HG03439 (cell line): ENCODE results near the gene NID2.
A peak's percentile ranks its signal among the peaks of the same experiment; 100 is the strongest.

Experiments used
- ATAC-seq: cut with Tn5 transposase; IDR thresholded peaks from one replicate; pipeline ENCODE4 v1.9.1; 2021; ENCODE audit warnings: mild to moderate bottlenecking, moderate library complexity; ENCODE audit not compliant: unreplicated experiment

The NID2 gene

DNA sequence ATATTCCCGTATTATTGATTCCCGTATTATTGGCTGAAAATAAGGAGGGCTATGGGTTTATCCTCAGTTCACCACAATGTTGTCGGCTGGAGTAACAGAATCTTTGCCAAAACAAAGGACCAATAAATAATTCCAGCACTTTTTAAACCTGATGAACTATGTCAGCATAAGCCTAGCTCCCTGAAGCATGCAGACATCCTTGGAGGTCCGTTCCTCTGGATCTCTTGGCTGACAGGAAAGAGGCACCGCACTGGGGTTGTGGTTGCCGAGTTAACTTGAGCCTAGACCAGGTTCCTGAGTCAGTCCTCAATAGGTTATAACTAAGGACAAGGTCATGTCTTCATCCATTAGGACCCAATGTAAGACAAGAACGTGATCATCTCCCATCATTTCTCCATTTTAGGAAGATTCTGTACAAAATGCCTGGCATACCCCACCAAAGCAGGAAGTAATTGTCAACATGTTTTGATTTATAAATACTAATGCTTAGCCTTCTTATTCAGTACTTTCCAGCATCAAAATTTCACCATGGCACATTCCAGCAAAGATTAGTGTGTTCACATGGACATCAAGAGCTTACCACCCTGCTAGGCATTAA lies 36.6 kb downstream of the NID2 start:
- no peak for ATAC-seq

- no peak for ATAC-seq
These were observed 37.1 kb downstream of the NID2 start for GRCh38 chr14:52031781-52032180.

- no peak for ATAC-seq
These were observed 39.0 kb downstream of the NID2 start for GRCh38 chr14:52029881-52030280.

GRCh38 chr14:52026901-52027300 lies 42.0 kb downstream of the NID2 start:
- no peak for ATAC-seq

- no peak for ATAC-seq
These were observed 42.7 kb downstream of the NID2 start for GRCh38 chr14:52026017-52026660.

GRCh38 chr14:52025310-52025709 lies 43.5 kb downstream of the NID2 start:
- ATAC-seq, result no peak

- no peak for ATAC-seq
These were observed 45.3 kb downstream of the NID2 start for GRCh38 chr14:52023518-52023917.

DNA sequence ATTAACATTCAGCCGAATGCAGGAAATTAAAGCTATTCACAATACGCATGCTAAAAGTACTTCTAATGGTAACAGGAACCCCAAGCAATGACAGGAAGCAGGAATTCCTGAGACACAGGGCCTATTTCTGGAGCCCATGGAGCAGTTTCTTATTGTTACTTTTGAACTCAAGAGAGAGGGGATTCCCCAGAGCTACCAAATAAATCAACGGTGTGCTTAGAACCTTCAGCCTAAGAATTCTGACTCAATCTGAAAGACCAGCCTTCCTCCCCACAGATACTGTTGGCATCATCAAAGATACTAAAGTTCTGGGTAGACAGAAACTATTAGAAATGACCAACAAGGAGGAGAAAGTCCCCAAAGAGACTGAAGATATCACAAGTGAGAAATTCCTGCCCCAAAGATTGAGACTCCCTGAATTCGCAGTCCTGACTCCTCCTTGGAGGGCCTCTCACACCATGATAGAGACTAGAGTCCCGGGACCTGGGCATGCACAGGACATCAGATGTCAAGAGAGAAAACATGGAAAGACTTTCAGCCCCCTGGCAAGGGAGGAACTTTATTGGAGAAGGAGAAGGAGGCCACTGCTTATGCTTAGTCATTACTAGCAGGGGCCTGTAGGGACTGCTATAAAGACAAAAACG lies 46.8 kb downstream of the NID2 start:
- ATAC-seq, result peak; percentile 75

GRCh38 chr14:52020866-52021717 lies 47.8 kb downstream of the NID2 start:
- peak; percentile 21 for ATAC-seq

GRCh38 chr14:52020161-52020714 lies 48.6 kb downstream of the NID2 start:
- ATAC-seq, result no peak

DNA sequence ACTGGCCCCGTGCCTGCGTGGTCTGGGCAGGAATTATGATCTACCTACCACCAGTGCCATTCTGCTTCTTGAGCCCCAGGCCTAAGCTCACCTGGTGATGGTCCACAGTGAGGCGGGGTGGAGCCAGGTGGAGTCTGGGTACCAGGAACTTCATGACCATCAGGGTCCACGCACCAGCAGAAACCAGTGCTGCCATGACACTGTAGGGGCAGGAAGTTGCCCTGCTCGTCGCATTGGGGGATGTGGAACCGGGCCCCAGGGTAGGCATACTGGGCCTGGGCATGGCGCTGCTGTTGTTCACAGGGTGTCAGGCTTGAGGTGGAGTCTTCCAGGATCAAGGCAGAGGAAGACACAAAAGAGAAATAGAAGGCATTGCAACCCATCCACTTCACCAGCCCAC lies 49.9 kb downstream of the NID2 start:
- no peak for ATAC-seq

- ATAC-seq, result no peak
These were observed 50.6 kb downstream of the NID2 start for GRCh38 chr14:52018252-52018651.

GRCh38 chr14:52015411-52016030 lies 53.3 kb downstream of the NID2 start:
- ATAC-seq, result no peak

DNA sequence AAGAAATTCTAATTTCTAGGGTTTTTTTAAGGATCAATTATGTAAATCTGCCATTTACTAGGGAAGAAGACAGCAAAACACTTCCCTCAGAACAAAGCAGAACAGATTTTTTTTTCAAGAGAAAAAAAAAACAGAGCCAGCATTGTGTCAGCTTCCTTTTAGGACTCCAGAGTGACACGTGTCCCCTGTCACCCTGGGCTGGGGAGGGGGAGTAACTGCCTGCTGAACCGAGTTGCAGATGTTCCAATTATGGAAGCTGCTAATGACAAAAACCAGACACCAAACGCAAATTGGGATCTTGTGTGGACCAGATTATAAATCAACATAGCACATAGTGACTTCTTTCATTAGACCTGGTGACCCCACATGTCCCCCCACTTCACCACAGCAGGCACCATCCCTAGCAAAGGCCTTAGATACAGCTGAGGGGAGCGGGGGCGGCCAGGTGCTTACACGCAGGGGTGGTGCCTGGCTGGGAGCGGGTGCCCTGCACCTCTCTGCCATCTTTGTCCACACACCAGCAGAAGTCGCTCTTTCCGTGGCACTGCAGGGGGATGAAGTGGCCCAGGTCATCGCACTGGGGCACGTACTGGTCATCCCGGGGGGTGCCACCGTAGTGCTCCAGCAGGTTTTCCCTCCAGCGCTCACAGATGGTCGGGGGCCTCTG lies 54.1 kb downstream of the NID2 start:
- no peak for ATAC-seq

- ATAC-seq, result no peak
These were observed 54.8 kb downstream of the NID2 start for GRCh38 chr14:52013984-52014600.

DNA sequence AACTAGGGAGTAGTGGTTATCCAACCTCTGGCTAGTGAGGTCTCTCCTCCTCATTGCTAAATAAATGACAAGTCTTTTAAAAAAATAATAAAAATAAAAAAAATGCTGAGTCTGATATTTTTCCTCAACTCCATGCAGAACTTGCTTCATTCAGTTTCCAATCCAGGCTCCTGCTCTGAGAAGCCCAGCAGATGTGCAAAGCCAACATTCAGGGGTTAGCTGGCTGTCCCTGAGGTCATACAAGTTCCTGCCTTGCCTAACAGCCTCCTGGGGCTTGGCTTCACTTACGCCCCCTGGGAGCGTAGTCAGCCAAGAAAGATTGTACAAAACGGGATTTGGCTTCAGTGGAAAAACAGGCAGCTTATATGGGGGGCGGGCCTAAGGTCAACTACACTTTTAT lies 56.2 kb downstream of the NID2 start:
- no peak for ATAC-seq

GRCh38 chr14:52011523-52011922 lies 57.3 kb downstream of the NID2 start:
- ATAC-seq, result no peak

DNA sequence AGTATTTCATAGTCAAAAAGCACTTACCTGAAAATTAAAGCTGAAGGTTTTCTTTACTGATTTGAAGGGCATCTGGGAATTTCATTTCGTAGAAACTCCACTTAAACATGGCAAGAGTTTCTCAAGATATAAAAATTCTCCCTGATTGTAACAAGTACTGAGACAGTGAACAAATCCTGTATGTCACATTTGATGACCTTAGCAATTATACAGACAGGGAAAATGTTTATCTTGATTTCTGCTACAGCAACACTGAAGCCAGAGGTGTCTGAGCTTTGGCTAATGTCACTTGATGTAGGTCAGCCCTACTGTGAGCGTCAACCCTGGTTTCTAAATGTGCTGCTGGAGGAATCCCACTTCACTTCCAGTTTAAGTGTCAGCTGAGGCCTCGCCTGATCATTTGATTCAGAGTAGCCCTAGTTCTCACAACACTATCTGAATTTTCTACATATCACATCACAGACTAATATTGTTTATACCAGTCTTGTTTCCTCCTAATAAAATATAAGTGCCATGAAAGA lies 58.6 kb downstream of the NID2 start:
- ATAC-seq, result no peak

DNA sequence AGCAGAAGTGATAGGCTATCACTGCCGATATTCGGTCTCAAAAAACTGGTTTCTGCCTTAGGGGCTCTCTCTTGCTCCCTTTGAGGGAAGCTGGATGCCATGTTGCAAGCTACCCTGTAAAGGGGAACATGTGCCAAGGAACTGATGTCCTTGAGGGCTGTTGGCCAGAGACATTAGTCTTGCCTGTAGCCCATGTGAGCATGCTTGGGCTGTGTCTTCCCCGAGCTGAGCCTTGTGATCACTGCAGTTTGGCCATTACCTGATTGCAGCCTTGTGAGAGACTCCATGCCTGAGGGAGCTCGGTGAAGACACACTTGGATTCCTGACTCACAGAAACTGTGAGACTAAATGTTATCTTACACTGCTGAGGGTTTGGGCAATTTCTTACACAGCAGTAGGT lies 60.7 kb downstream of the NID2 start:
- no peak for ATAC-seq

- ATAC-seq, result no peak
These were observed 61.2 kb downstream of the NID2 start for GRCh38 chr14:52007637-52008036.
